Stomach (tissue), 9 donors: Measurements from ENCODE around the gene ZNF880. TPM values are rescaled to one million over a fixed set of nuclear protein-coding genes. Genes with fewer than 3 reads are reported as not detected.
"Not testable (repeated sequence)": the region's sequence is repeated elsewhere in the genome, so short reads cannot be mapped to it uniquely, and the experiment has no call there.

Experiments
- DNase-seq, 2 donors: peaks; one replicate each; pipeline versions ENCODE4 v3.0.0 to v3.0.0-alpha.2; 2013 to 2019
- H3K27ac ChIP-seq, 5 donors: fragments of 200-600 bp in 4 of 5; sonication (generic) in 4 of 5; one replicate each; pipeline ENCODE4 v1.5.1; 2013 to 2019; ENCODE audit warnings: mild to moderate bottlenecking in 1 of 5, moderate library complexity in 1 of 5
- H3K27me3 ChIP-seq, 3 donors: fragments of 200-600 bp; sonication (generic); one replicate each; pipeline ENCODE4 v1.5.1; 2017 to 2019; ENCODE audit warnings: mixed run types in 1 of 3
- H3K36me3 ChIP-seq, 4 donors: fragments of 200-600 bp; sonication (generic); 1 replicate in 3 of 4; 2 replicates in 1 of 4; pipeline ENCODE4 v1.5.1; 2016 to 2019
- H3K4me1 ChIP-seq, 4 donors: fragments of 200-600 bp; sonication (generic); one replicate each; pipeline ENCODE4 v1.5.1; 2016 to 2019
- H3K4me3 ChIP-seq, 4 donors: fragments of 200-600 bp; sonication (generic) in 3 of 4; one replicate each; pipeline ENCODE4 v1.5.1; 2016 to 2019; ENCODE audit warnings: mild to moderate bottlenecking in 1 of 4
- H3K9me3 ChIP-seq, 4 donors: fragments of 200-600 bp; sonication (generic); one replicate each; pipeline ENCODE4 v1.5.1; 2016 to 2019
- EP300 ChIP-seq: sonication (generic); formaldehyde crosslinking; IDR thresholded peaks from one replicate; pipeline ENCODE4 v1.6.1; 2017; ENCODE audit warnings: antibody characterized with exemption
- POLR2A ChIP-seq, 4 donors: fragments of 450-650 bp; IDR thresholded peaks; one replicate each; pipeline ENCODE4 v1.6.1; 2016; ENCODE audit warnings: antibody characterized with exemption in 4 of 4, control low read depth in 2 of 4, mild to moderate bottlenecking in 1 of 4, moderate library complexity in 1 of 4
- POLR2AphosphoS5 ChIP-seq, 3 donors: sonication (generic); formaldehyde crosslinking; IDR thresholded peaks; one replicate each; pipeline ENCODE4 v1.6.1; 2016; ENCODE audit warnings: antibody characterized with exemption in 3 of 3
- WGBS, 5 donors: extraction: QIAGEN DNeasy Blood & Tissue Kit in 3 of 5; methylation state at CpG; one replicate each; pipeline versions ENCODE4 v1.1.5 to v1.1.7; 2013 to 2018; 5-methylcytosine and 5-hydroxymethylcytosine counted together
- intact Hi-C: fragments of 100-400 bp; cut with DNase I; formaldehyde crosslinking; loops from one replicate; pipeline ENCODE4 v1.15.1; 2023; ENCODE audit warnings: low total_unique reads
- polyA plus RNA-seq, 3 donors: library from polyadenylated mRNA; stranded (reverse); fragments of 200-250 nt; gene quantifications; one replicate each; pipeline ENCODE4 v1.2.3, GENCODE V29; 2013
- total RNA-seq, 5 donors: library from RNA; depleted of rRNA; stranded (reverse); fragments of >200 nt; gene quantifications; one replicate each; pipeline versions ENCODE4 v1.1.0 to v1.2.3, GENCODE V29; 2014 to 2016
- TF ChIP-seq, protein P1 (sequence below), 7 experiments: fragments of 450-650 bp in 4 of 7; fragments of 200-600 bp in 3 of 7; sonication (generic) in 3 of 7; IDR thresholded peaks; one replicate each; pipeline ENCODE4 v1.5.1; 2016 to 2019; ENCODE audit warnings: antibody characterized with exemption in 7 of 7, control low read depth in 2 of 7, mild to moderate bottlenecking in 1 of 7
- donor health status: healthy with polysubstance abuse.
- donor health status: Bipolar disorder and iron deficiency.
- donor health status: healthy.

Gene ZNF880
- total and polyA plus RNA-seq, 8 donors, result 4.1 to 44.2 (median 10.3) TPM

- no peak for DNase-seq
- WGBS, 5 donors, result 47 to 57% (median 53%) methylated on average over 9 of the region's 9 CpGs
- H3K27ac ChIP-seq, result peak overlapping the region; percentile 68 to 87 (median 80)
- peaks cover 6 to 18% (median 10%) of the 10 kb centered on the region in 4 donors for H3K4me1 ChIP-seq
- intact Hi-C loops, result no loop called here
- H3K4me3 ChIP-seq, result peak overlapping the region; percentile 64 to 77 (median 75)
- no peaks in the 10 kb centered on the region for H3K27me3 ChIP-seq
- peaks cover 0 to 14% (median 0%) of the 10 kb centered on the region in 4 donors for H3K36me3 ChIP-seq
- H3K9me3 ChIP-seq, result peaks cover 24 to 68% (median 50%) of the 10 kb centered on the region in 4 donors
- no peak for TF ChIP-seq EP300
- TF ChIP-seq, protein P1, sequence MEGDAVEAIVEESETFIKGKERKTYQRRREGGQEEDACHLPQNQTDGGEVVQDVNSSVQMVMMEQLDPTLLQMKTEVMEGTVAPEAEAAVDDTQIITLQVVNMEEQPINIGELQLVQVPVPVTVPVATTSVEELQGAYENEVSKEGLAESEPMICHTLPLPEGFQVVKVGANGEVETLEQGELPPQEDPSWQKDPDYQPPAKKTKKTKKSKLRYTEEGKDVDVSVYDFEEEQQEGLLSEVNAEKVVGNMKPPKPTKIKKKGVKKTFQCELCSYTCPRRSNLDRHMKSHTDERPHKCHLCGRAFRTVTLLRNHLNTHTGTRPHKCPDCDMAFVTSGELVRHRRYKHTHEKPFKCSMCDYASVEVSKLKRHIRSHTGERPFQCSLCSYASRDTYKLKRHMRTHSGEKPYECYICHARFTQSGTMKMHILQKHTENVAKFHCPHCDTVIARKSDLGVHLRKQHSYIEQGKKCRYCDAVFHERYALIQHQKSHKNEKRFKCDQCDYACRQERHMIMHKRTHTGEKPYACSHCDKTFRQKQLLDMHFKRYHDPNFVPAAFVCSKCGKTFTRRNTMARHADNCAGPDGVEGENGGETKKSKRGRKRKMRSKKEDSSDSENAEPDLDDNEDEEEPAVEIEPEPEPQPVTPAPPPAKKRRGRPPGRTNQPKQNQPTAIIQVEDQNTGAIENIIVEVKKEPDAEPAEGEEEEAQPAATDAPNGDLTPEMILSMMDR (IDR thresholded peaks at IDR 0.05), result no peak
- no peak for TF ChIP-seq POLR2AphosphoS5 (IDR thresholded peaks at IDR 0.05)
- no peak for TF ChIP-seq POLR2A (IDR thresholded peaks at IDR 0.05)
These were observed 34.0 kb upstream of the ZNF880 start for GRCh38 chr19:52335768-52336116.

DNA sequence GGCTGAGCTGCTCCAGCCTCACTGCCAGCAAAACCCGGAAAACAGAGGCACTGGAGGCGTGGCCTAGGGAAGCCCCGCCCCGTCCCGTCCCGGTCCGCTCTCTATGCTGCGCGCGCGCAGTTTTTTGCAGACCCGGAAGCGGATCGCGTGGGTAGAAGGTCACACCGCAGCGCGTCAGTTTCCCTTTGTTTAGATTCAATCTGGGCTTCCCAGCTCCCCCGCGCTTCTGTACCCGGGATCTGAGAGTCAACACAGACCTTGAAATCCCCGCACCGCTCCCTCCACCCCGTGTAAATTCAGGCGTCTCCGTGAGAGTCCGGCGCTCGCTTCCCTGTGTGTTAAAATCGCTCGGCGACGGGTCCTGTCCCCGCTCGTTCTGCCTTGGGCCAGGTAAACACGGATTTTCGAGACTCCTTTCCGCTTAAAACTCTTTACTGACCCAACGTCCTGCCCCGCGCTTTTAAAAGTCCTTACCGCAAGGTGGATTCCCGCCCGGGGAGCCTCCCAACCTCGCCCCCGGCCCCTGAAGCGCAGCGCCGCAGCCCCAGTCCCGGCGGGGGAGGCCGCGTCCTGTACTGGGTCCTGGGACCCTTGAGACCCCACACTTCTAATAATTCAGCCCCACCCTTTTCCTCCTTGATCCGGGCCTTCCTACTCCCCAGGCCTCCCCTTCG is 33.5 kb upstream of the ZNF880 start, which contains the start of gene ZNF610:
TSS of gene ZNF610 (plus strand) at position 127 of the 674 bp plus-strand sequence. CDS start 12,930 bp downstream, outside the sequence.
- Histone ChIP-seq H3K4me3 (peak within 1 kb of the TSS; percentile 64 to 77 (median 75)), H3K36me3 (peaks cover 0 to 14% (median 0%) of the 10 kb centered on the region in 4 donors), H3K27ac (peak within 1 kb of the TSS; percentile 68 to 87 (median 80)), H3K4me1 (peaks cover 6 to 18% (median 10%) of the 10 kb centered on the region in 4 donors), H3K9me3 (peaks cover 20 to 65% (median 45%) of the 10 kb centered on the region in 4 donors), H3K27me3 (no peaks in the 10 kb centered on the region)
- 0 to 2% (median 2%) methylated on average over 45 to 55 of the region's 55 CpGs for WGBS, 5 donors
- TF ChIP-seq EP300, result no peak
- TF ChIP-seq POLR2AphosphoS5 (IDR thresholded peaks at IDR 0.05), result peak; percentile 71 to 90 (median 84)
- intact Hi-C loops, result no loop called here
- DNase-seq, result peak; percentile 88 to 97

- DNase-seq, result peak in 1 of 2 donors; percentile 35
- intact Hi-C loops, result no loop called here
- WGBS, 5 donors, result 2 to 4% (median 4%) methylated on average over 9 of the region's 9 CpGs
- TF ChIP-seq, protein P1 (IDR thresholded peaks at IDR 0.05), result no peak
- no peak for TF ChIP-seq POLR2A (IDR thresholded peaks at IDR 0.05)
- no peak for TF ChIP-seq POLR2AphosphoS5 (IDR thresholded peaks at IDR 0.05)
- TF ChIP-seq EP300, result no peak
- H3K4me1 ChIP-seq, result peaks cover 6 to 18% (median 10%) of the 10 kb centered on the region in 4 donors
- H3K36me3 ChIP-seq, result peaks cover 0 to 14% (median 3%) of the 10 kb centered on the region in 4 donors
- H3K9me3 ChIP-seq, result peaks cover 13 to 65% (median 39%) of the 10 kb centered on the region in 4 donors
- H3K27ac ChIP-seq, result peak overlapping the region in 4 of 5 donors; percentile 78 to 87 (median 83)
- peak overlapping the region; percentile 64 to 77 (median 75) for H3K4me3 ChIP-seq
- H3K27me3 ChIP-seq, result no peaks in the 10 kb centered on the region
These were observed 32.8 kb upstream of the ZNF880 start for GRCh38 chr19:52336791-52337381.

GRCh38 chr19:52339022-52339421 is 30.7 kb upstream of the ZNF880 start:
- DNase-seq, H3K27me3 ChIP-seq, intact Hi-C loops, H3K4me3 ChIP-seq, H3K27ac ChIP-seq: not testable (repeated sequence)
- 66 to 84% (median 78%) methylated on average over 3 of the region's 3 CpGs for WGBS, 5 donors
- H3K9me3 ChIP-seq, result peaks cover 4 to 52% (median 27%) of the 10 kb centered on the region in 4 donors
- peaks cover 6 to 18% (median 10%) of the 10 kb centered on the region in 4 donors for H3K4me1 ChIP-seq
- H3K36me3 ChIP-seq, result peaks cover 0 to 11% (median 3%) of the 10 kb centered on the region in 4 donors

GRCh38 chr19:52343548-52343947 is 26.2 kb upstream of the ZNF880 start:
- intact Hi-C loops, result no loop called here
- WGBS, 5 donors, result 21 to 33% (median 27%) methylated on average over 8 of the region's 8 CpGs
- Histone ChIP-seq H3K27me3 (no peaks in the 10 kb centered on the region), H3K9me3 (peaks cover 0 to 64% (median 29%) of the 10 kb centered on the region in 4 donors), H3K4me1 (no peaks in the 10 kb centered on the region), H3K36me3 (peaks cover 0 to 18% (median 14%) of the 10 kb centered on the region in 4 donors), H3K4me3 (no peak overlapping the region), H3K27ac (no peak overlapping the region)
- peak; percentile 36 to 87 for DNase-seq
- TF ChIP-seq, protein P1 (IDR thresholded peaks at IDR 0.05), result peak in 2 of 7 experiments; percentile 26 to 41
- TF ChIP-seq EP300, result no peak
